ENCODE measurements around the gene CRB2. TPM values are rescaled to one million over a fixed set of nuclear protein-coding genes. Genes with fewer than 3 reads are reported as not detected.

The CRB2 gene
- total and polyA plus RNA-seq, 2 of the 13 experiments (the other 11 are each of a cell fraction or from before 2014, with no cell fraction given): 0.01 to 0.29 TPM

DNA sequence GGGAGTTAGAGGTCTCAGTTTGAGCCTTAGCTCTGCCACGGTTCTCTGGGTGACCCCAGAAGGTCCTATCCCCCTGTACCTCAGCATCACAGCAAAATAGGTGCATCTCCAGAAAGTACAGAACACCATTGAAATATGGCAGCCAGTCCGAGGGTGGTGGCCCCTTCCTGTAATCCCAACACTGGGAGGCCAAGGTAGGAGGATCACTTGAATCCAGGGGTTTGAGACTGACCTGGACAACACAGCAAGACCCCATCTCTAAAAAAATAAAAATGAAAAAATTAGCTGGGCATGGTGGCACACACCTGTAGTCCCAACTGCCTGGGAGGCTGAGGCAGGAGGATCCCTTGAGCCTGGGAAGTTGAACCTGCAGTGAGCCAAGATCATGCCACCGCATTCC is 7.0 kb upstream of the CRB2 start:
- no peaks in the 10 kb centered on the region for H3K9me3 ChIP-seq (ENCODE audit: low read length)
- no peak overlapping the region for H3K9ac ChIP-seq (ENCODE audit: insufficient read depth, low read depth, low read length)
- H3K27me3 ChIP-seq (ENCODE audit: control insufficient read depth in 1 of 2, insufficient read depth in 2 of 2, low read length in 2 of 2): peaks cover 2 to 40% of the 10 kb centered on the region in 2 experiments
- 19% methylated on average over 3 of the region's 3 CpGs for WGBS (ENCODE audit: low lambda C conversion rate)
- no peaks in the 10 kb centered on the region for H3K79me2 ChIP-seq (ENCODE audit: insufficient read depth, low read length)
- H2AFZ ChIP-seq (ENCODE audit: low read length): no peak overlapping the region
- no peak for FAIRE-seq
- in situ Hi-C loops (cut with HindIII; ENCODE audit: extremely low pct_ligation_motif_present, low pct_unique_long_range_greater_than_20kb) (no loop called here), intact Hi-C loops (cut with micrococcal nuclease; ENCODE audit: unreplicated experiment) (loop anchor here (2.0 to 5.0 kb wide), 2 partner anchors 124 to 247 kb away; no protein-coding TSS in a partner anchor)
- TF ChIP-seq, protein P1, sequence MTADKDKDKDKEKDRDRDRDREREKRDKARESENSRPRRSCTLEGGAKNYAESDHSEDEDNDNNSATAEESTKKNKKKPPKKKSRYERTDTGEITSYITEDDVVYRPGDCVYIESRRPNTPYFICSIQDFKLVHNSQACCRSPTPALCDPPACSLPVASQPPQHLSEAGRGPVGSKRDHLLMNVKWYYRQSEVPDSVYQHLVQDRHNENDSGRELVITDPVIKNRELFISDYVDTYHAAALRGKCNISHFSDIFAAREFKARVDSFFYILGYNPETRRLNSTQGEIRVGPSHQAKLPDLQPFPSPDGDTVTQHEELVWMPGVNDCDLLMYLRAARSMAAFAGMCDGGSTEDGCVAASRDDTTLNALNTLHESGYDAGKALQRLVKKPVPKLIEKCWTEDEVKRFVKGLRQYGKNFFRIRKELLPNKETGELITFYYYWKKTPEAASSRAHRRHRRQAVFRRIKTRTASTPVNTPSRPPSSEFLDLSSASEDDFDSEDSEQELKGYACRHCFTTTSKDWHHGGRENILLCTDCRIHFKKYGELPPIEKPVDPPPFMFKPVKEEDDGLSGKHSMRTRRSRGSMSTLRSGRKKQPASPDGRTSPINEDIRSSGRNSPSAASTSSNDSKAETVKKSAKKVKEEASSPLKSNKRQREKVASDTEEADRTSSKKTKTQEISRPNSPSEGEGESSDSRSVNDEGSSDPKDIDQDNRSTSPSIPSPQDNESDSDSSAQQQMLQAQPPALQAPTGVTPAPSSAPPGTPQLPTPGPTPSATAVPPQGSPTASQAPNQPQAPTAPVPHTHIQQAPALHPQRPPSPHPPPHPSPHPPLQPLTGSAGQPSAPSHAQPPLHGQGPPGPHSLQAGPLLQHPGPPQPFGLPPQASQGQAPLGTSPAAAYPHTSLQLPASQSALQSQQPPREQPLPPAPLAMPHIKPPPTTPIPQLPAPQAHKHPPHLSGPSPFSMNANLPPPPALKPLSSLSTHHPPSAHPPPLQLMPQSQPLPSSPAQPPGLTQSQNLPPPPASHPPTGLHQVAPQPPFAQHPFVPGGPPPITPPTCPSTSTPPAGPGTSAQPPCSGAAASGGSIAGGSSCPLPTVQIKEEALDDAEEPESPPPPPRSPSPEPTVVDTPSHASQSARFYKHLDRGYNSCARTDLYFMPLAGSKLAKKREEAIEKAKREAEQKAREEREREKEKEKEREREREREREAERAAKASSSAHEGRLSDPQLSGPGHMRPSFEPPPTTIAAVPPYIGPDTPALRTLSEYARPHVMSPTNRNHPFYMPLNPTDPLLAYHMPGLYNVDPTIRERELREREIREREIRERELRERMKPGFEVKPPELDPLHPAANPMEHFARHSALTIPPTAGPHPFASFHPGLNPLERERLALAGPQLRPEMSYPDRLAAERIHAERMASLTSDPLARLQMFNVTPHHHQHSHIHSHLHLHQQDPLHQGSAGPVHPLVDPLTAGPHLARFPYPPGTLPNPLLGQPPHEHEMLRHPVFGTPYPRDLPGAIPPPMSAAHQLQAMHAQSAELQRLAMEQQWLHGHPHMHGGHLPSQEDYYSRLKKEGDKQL (CRISPR knock-in tag; IDR thresholded peaks at IDR 0.05; ENCODE audit: low read depth): no peak
- TF ChIP-seq TBP (CRISPR knock-in tag; IDR thresholded peaks at IDR 0.05): no peak
- TF ChIP-seq ZNF121 (CRISPR knock-in tag; IDR thresholded peaks at IDR 0.05): peak; percentile 90
- POLR2A ChIA-PET: interaction anchor here (1.1 kb wide), 1 partner anchor 24 kb away, joined by 3 read pairs; no protein-coding TSS in a partner anchor
- no TSS peak for BruUV-seq (replicated peaks)
- H4K20me1 ChIP-seq (ENCODE audit: insufficient read depth, low read length): no peaks in the 10 kb centered on the region
- H3K4me3 ChIP-seq (replicated peaks in 1 of 3; ENCODE audit: insufficient read depth in 1 of 3, low read depth in 2 of 3, low read length in 3 of 3): no peak overlapping the region
- no peak for ATAC-seq
- peaks cover 37% of the 10 kb centered on the region for H3K4me1 ChIP-seq (ENCODE audit: insufficient read depth, low read length)
- no peak overlapping the region for H3K27ac ChIP-seq (ENCODE audit: extremely low read length, insufficient read depth, low read length)
- H3K4me2 ChIP-seq (ENCODE audit: low read depth, low read length): no peak overlapping the region
- CTCF ChIA-PET (ENCODE audit: low intra/inter-chr PET ratio, low total read pairs): interaction anchor here (1.6 to 2.7 kb wide), 2 partner anchors 246 to 267 kb away, joined by 4 to 27 read pairs; no protein-coding TSS in a partner anchor
- no peak for DNase-seq (ENCODE audit: low spot score)
- H3K36me3 ChIP-seq (replicated peaks in 1 of 2; ENCODE audit: control insufficient read depth in 1 of 2, insufficient read depth in 2 of 2, low read length in 2 of 2): no peaks in the 10 kb centered on the region
